GM23338 (cell line): ENCODE measurements around the gene KCNT1. TPM values are rescaled to one million over a fixed set of nuclear protein-coding genes. Genes with fewer than 3 reads are reported as not detected.

Experiments used
- ATAC-seq: fragments of 200-7000 bp; cut with Tn5 transposase; 3 replicates; pipeline ENCODE4 v1.9.1; 2020
- DNase-seq: peaks from one replicate; pipeline ENCODE4 v3.0.0-alpha.2; 2015; ENCODE audit warnings: low spot score
- H2AFZ ChIP-seq: fragments of 200-600 bp; sonication (generic); 2 replicates; pipeline ENCODE4 v1.8.0; 2016; ENCODE audit warnings: antibody characterized with exemption, mild to moderate bottlenecking, moderate library complexity
- H3F3A ChIP-seq: fragments of 200-600 bp; sonication (generic); replicated peaks from 2 replicates; pipeline ENCODE4 v1.8.0; 2017; ENCODE audit warnings: antibody characterized with exemption, mixed run types, low read depth
- H3K27ac ChIP-seq: fragments of 200-600 bp; sonication (generic); 2 replicates; pipeline ENCODE4 v1.6.1; 2016; ENCODE audit warnings: low read depth
- H3K27me3 ChIP-seq: fragments of 200-600 bp; sonication (generic); 2 replicates; pipeline ENCODE4 v1.8.0; 2016; ENCODE audit warnings: mild to moderate bottlenecking, mixed run types, moderate library complexity; ENCODE audit not compliant: insufficient read depth
- H3K36me3 ChIP-seq: fragments of 200-600 bp; sonication (generic); 2 replicates; pipeline ENCODE4 v1.8.0; 2016; ENCODE audit warnings: mild to moderate bottlenecking; ENCODE audit not compliant: insufficient read depth
- H3K4me1 ChIP-seq: fragments of 200-600 bp; sonication (generic); 2 replicates; pipeline ENCODE4 v1.8.0; 2016; ENCODE audit warnings: mild to moderate bottlenecking, moderate library complexity; ENCODE audit not compliant: insufficient read depth
- H3K4me2 ChIP-seq: fragments of 200-600 bp; sonication (generic); 2 replicates; pipeline ENCODE4 v1.7.1; 2017; ENCODE audit warnings: mixed run types
- H3K4me3 ChIP-seq: fragments of 200-600 bp; sonication (generic); 2 replicates; pipeline ENCODE4 v1.6.1; 2016; ENCODE audit warnings: mixed run types
- H3K79me2 ChIP-seq: fragments of 200-600 bp; sonication (generic); replicated peaks from 2 replicates; pipeline ENCODE4 v1.8.0; 2017; ENCODE audit warnings: mild to moderate bottlenecking; ENCODE audit not compliant: insufficient read depth
- H3K9me2 ChIP-seq: fragments of 200-600 bp; sonication (generic); 2 replicates; pipeline ENCODE4 v1.8.0; 2017; ENCODE audit not compliant: insufficient read depth
- H4K20me1 ChIP-seq: fragments of 200-600 bp; sonication (generic); replicated peaks from 2 replicates; pipeline ENCODE4 v1.8.0; 2017; ENCODE audit warnings: mild to moderate bottlenecking; ENCODE audit not compliant: insufficient read depth
- H3K27ac Mint-ChIP-seq: 2 replicates; pipeline ENCODE4 v1.8.0; 2020; ENCODE audit warnings: inconsistent platforms, mild to moderate bottlenecking, moderate library complexity, mixed read lengths
- H3K27me3 Mint-ChIP-seq: 3 replicates; pipeline ENCODE4 v1.8.0; 2022; ENCODE audit warnings: low read depth, mild to moderate bottlenecking, moderate library complexity, mixed read lengths, inconsistent platforms; ENCODE audit not compliant: insufficient read depth, poor library complexity
- H3K36me3 Mint-ChIP-seq: 3 replicates; pipeline ENCODE4 v1.8.0; 2021; ENCODE audit warnings: low read depth, mild to moderate bottlenecking, inconsistent platforms, moderate library complexity, mixed read lengths
- H3K4me1 Mint-ChIP-seq: 3 replicates; pipeline ENCODE4 v1.8.0; 2020; ENCODE audit warnings: mild to moderate bottlenecking, inconsistent platforms, mixed read lengths
- H3K4me3 Mint-ChIP-seq: 3 replicates; pipeline ENCODE4 v1.8.0; 2021; ENCODE audit warnings: moderate library complexity, mild to moderate bottlenecking, inconsistent platforms, mixed read lengths
- H3K9me3 Mint-ChIP-seq: 3 replicates; pipeline ENCODE4 v1.8.0; 2020; ENCODE audit warnings: moderate library complexity, mild to moderate bottlenecking, inconsistent platforms, mixed read lengths
- CREB1 ChIP-seq: fragments of 250-450 bp; sonication (Bioruptor Pico); IDR thresholded peaks from 2 replicates; pipeline ENCODE4 v1.5.0; 2020; ENCODE audit warnings: low read depth, mild to moderate bottlenecking, moderate library complexity
- CTCF ChIP-seq, 2 experiments: fragments of 200-600 bp in 1 of 2; sonication (generic) in 1 of 2; conservative IDR thresholded peaks; 2 replicates each; pipeline versions ENCODE4 v1.5.1 to v1.6.1; 2016 to 2017; ENCODE audit warnings: antibody characterized with exemption in 2 of 2, low read depth in 2 of 2, mild to moderate bottlenecking in 2 of 2, moderate library complexity in 1 of 2
- EZH2 ChIP-seq: fragments of 200-600 bp; sonication (generic); IDR thresholded peaks from one replicate; pipeline ENCODE4 v1.8.0; 2017; ENCODE audit warnings: antibody characterized with exemption, mild to moderate bottlenecking, low read depth; ENCODE audit not compliant: unreplicated experiment
- EZH2phosphoT487 ChIP-seq: fragments of 200-600 bp; sonication (generic); IDR thresholded peaks from one replicate; pipeline ENCODE4 v1.8.1; 2018; ENCODE audit warnings: antibody characterized with exemption; ENCODE audit not compliant: unreplicated experiment
- JUNB ChIP-seq: IDR thresholded peaks from one replicate; pipeline ENCODE4 v1.6.1; 2016; ENCODE audit warnings: antibody characterized with exemption; ENCODE audit not compliant: unreplicated experiment
- NANOG ChIP-seq: IDR thresholded peaks from 2 replicates; pipeline ENCODE4 v1.6.1; 2016; ENCODE audit warnings: antibody characterized with exemption, borderline replicate concordance
- POLR2AphosphoS5 ChIP-seq: IDR thresholded peaks from 2 replicates; pipeline ENCODE4 v1.6.1; 2016; ENCODE audit warnings: antibody characterized with exemption, low read depth
- STAT1 ChIP-seq: IDR thresholded peaks from one replicate; pipeline ENCODE4 v1.6.1; 2016; ENCODE audit warnings: antibody characterized with exemption; ENCODE audit not compliant: unreplicated experiment
- ZNF114 ChIP-seq: fragments of 250-450 bp; sonication (Bioruptor Pico); IDR thresholded peaks from 2 replicates; pipeline ENCODE4 v1.5.0; 2020; ENCODE audit warnings: mild to moderate bottlenecking, moderate library complexity
- ZNF462 ChIP-seq: fragments of 250-450 bp; sonication (Bioruptor Pico); IDR thresholded peaks from 2 replicates; pipeline ENCODE4 v1.5.0; 2020; ENCODE audit warnings: mild to moderate bottlenecking, moderate library complexity
- polyA plus RNA-seq: library from polyadenylated mRNA; unstranded; fragments of >200 nt; fragmentation: Nextera tagmentation; extraction: Ambion mirVana; gene quantifications from 2 replicates; pipeline ENCODE4 v1.2.1, GENCODE V29; 2016
- total RNA-seq: library from RNA; depleted of rRNA; stranded (reverse); fragments of >200 nt; shearing (Covaris generic); gene quantifications from 2 replicates; pipeline ENCODE4 v1.2.3, GENCODE V29; 2014
- TF ChIP-seq, protein P1 (sequence below): IDR thresholded peaks from 2 replicates; pipeline ENCODE4 v1.6.1; 2016; ENCODE audit warnings: antibody characterized with exemption
- TF ChIP-seq, protein P2 (sequence below): IDR thresholded peaks from one replicate; pipeline ENCODE4 v1.6.1; 2018; ENCODE audit warnings: antibody characterized with exemption; ENCODE audit not compliant: unreplicated experiment

KCNT1 gene
- total and polyA plus RNA-seq, 2 experiments from 2014 or later = 0.05 to 0.28 TPM

GRCh38 chr9:135703726-135704125, 1.7 kb downstream of the KCNT1 start:
- no peaks in the 10 kb centered on the region for H3K79me2 ChIP-seq
- no peaks in the 10 kb centered on the region for H3K36me3 ChIP-seq
- no peak overlapping the region for H3K4me3 ChIP-seq
- no peak overlapping the region for H2AFZ ChIP-seq
- H3K4me1 ChIP-seq = no peaks in the 10 kb centered on the region
- peak; percentile 51 for DNase-seq
- Mint-ChIP-seq H3K36me3 (no peaks in the 10 kb centered on the region), H3K4me1 (peaks cover 3% of the 10 kb centered on the region; the same call in 2 of the 3 replicates), H3K27ac (no peak overlapping the region), H3K4me3 (peak overlapping the region; percentile 24; the same call in 2 of the 3 replicates), H3K27me3 (peaks cover 18% of the 10 kb centered on the region), H3K9me3 (no peaks in the 10 kb centered on the region)
- no peaks in the 10 kb centered on the region for H3F3A ChIP-seq
- TF ChIP-seq ZNF114 (CRISPR knock-in tag) (no peak), CTCF (conservative IDR thresholded peaks at IDR 0.05; ENCODE audit: low read depth in 2 of 2) (no peak), ZNF462 (CRISPR knock-in tag) (no peak), NANOG (no peak), CREB1 (CRISPR knock-in tag) (no peak), POLR2AphosphoS5 (no peak), JUNB (no peak), EZH2 (no peak), STAT1 (no peak), EZH2phosphoT487 (no peak)
- TF ChIP-seq, protein P1, sequence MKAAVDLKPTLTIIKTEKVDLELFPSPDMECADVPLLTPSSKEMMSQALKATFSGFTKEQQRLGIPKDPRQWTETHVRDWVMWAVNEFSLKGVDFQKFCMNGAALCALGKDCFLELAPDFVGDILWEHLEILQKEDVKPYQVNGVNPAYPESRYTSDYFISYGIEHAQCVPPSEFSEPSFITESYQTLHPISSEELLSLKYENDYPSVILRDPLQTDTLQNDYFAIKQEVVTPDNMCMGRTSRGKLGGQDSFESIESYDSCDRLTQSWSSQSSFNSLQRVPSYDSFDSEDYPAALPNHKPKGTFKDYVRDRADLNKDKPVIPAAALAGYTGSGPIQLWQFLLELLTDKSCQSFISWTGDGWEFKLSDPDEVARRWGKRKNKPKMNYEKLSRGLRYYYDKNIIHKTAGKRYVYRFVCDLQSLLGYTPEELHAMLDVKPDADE = no peak
- TF ChIP-seq, protein P2, sequence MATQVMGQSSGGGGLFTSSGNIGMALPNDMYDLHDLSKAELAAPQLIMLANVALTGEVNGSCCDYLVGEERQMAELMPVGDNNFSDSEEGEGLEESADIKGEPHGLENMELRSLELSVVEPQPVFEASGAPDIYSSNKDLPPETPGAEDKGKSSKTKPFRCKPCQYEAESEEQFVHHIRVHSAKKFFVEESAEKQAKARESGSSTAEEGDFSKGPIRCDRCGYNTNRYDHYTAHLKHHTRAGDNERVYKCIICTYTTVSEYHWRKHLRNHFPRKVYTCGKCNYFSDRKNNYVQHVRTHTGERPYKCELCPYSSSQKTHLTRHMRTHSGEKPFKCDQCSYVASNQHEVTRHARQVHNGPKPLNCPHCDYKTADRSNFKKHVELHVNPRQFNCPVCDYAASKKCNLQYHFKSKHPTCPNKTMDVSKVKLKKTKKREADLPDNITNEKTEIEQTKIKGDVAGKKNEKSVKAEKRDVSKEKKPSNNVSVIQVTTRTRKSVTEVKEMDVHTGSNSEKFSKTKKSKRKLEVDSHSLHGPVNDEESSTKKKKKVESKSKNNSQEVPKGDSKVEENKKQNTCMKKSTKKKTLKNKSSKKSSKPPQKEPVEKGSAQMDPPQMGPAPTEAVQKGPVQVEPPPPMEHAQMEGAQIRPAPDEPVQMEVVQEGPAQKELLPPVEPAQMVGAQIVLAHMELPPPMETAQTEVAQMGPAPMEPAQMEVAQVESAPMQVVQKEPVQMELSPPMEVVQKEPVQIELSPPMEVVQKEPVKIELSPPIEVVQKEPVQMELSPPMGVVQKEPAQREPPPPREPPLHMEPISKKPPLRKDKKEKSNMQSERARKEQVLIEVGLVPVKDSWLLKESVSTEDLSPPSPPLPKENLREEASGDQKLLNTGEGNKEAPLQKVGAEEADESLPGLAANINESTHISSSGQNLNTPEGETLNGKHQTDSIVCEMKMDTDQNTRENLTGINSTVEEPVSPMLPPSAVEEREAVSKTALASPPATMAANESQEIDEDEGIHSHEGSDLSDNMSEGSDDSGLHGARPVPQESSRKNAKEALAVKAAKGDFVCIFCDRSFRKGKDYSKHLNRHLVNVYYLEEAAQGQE = no peak
- no peaks in the 10 kb centered on the region for H4K20me1 ChIP-seq
- H3K27ac ChIP-seq = no peak overlapping the region
- 0 out of 2 replicates have a peak, but pooled peaks cover 3% of the 10 kb centered on the region for H3K27me3 ChIP-seq
- H3K4me2 ChIP-seq = no peak overlapping the region
- no peaks in the 10 kb centered on the region for H3K9me2 ChIP-seq
- ATAC-seq = peak; percentile 27
